Fibroblast of the aortic adventitia (primary cell): Measurements from ENCODE around the gene VPREB3. TPM values are rescaled to one million over a fixed set of nuclear protein-coding genes. Genes with fewer than 3 reads are reported as not detected.
A peak's percentile ranks its signal among the peaks of the same experiment; 100 is the strongest.

ENCODE experiments used
- DNase-seq: peaks from one replicate; pipeline ENCODE4 v3.0.0-alpha.2; 2010; ENCODE audit warnings: low read depth
- H3K4me3 ChIP-seq: 2 replicates; pipeline ENCODE4 v1.5.1; 2011; ENCODE audit warnings: low read depth, mild to moderate bottlenecking, control low read depth, low read length, moderate library complexity
- total RNA-seq: library from RNA; depleted of rRNA; stranded (reverse); fragments of >200 nt; gene quantifications from 2 replicates; pipeline ENCODE4 v1.2.3, GENCODE V29; 2012; ENCODE audit warnings: low replicate concordance
- TF ChIP-seq, protein P1 (sequence below): IDR thresholded peaks from 2 replicates; pipeline ENCODE4 v1.5.1; 2011; ENCODE audit warnings: mild to moderate bottlenecking, low read length, control low read depth, inconsistent platforms; ENCODE audit not compliant: insufficient read depth

Gene VPREB3
- total RNA-seq, 1 donor = not detected

DNA sequence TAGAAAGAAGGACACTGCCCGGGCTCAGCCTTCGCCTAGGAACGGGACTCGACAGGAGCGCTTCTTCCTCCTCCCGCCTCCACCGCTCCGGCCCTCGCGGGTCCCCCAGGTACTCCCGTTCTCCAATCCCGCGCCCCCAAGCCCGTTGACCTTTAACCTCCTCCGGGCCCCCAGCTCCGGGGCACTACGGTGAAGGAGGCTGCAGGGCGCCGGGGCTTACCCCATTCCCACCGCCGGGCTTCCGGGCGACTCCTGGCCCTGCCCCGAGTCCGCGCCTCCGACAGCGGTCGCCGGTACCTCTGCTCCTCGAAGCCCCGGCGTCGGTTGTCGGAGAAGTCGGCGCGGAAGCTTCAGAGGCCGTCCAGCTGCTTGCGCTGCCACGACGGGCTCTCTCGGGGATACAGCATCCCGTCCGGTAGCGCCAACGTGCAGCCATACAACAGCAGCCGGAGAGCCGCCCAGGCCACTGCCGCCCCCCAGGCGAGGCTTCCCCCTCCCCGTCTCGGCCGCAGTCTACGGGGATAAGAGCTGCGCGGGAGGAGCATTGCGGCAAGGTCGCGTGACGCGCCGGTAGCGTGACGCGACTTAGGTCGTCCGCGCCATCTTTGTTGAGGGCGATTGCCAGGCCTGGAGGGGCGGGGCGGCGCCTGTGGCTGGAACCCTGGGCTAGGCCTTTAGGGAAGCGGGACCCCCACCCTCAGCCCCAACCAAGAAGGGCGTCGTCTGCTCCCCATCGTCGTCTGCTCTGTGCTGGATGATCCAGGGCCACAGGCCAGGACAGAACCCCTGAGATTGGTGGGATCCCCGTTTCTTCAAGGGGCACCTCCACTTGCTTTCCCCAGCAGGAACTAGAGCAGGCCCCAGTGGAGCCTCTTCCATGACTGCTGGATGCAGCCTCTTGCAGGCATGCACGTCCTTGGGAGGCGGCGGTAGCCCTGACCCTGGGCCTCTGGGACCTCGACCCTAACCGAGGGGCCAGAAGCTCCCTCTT is 37.1 kb downstream of the VPREB3 start:
- TF ChIP-seq, protein P1, sequence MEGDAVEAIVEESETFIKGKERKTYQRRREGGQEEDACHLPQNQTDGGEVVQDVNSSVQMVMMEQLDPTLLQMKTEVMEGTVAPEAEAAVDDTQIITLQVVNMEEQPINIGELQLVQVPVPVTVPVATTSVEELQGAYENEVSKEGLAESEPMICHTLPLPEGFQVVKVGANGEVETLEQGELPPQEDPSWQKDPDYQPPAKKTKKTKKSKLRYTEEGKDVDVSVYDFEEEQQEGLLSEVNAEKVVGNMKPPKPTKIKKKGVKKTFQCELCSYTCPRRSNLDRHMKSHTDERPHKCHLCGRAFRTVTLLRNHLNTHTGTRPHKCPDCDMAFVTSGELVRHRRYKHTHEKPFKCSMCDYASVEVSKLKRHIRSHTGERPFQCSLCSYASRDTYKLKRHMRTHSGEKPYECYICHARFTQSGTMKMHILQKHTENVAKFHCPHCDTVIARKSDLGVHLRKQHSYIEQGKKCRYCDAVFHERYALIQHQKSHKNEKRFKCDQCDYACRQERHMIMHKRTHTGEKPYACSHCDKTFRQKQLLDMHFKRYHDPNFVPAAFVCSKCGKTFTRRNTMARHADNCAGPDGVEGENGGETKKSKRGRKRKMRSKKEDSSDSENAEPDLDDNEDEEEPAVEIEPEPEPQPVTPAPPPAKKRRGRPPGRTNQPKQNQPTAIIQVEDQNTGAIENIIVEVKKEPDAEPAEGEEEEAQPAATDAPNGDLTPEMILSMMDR = no peak
- DNase-seq = peak; percentile 85
- H3K4me3 ChIP-seq = peak overlapping the region; percentile 87

DNA sequence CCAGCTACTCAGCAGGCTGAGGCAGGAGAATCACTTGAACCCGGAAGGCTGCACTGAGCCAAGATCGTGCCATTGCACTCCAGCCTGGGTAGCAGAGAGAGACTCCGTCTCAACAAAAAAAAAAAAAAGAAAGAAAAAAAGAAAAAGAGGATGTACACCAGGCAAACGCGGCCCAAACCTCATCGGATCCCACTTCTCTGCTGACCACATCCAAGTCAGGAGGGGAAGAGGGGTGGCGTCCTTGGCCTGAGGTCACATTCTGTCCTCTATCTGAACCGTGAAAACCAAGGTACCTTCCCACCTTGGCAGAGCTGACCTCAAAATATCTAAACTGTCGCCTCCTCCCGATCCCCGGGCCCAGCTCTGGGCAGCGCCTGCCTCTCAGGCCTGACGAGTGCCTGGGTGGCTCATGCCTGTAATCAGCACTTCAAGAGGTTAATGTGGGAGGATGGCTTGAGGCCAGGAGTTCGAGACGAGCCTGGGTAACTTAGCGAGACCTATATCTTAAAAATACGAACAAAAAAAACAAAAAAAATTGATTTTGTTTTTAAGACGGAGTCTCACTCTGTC is 38.3 kb downstream of the VPREB3 start:
- peak; percentile 2 for DNase-seq
- H3K4me3 ChIP-seq = peak overlapping the region; percentile 87
- TF ChIP-seq, protein P1 = no peak

DNA sequence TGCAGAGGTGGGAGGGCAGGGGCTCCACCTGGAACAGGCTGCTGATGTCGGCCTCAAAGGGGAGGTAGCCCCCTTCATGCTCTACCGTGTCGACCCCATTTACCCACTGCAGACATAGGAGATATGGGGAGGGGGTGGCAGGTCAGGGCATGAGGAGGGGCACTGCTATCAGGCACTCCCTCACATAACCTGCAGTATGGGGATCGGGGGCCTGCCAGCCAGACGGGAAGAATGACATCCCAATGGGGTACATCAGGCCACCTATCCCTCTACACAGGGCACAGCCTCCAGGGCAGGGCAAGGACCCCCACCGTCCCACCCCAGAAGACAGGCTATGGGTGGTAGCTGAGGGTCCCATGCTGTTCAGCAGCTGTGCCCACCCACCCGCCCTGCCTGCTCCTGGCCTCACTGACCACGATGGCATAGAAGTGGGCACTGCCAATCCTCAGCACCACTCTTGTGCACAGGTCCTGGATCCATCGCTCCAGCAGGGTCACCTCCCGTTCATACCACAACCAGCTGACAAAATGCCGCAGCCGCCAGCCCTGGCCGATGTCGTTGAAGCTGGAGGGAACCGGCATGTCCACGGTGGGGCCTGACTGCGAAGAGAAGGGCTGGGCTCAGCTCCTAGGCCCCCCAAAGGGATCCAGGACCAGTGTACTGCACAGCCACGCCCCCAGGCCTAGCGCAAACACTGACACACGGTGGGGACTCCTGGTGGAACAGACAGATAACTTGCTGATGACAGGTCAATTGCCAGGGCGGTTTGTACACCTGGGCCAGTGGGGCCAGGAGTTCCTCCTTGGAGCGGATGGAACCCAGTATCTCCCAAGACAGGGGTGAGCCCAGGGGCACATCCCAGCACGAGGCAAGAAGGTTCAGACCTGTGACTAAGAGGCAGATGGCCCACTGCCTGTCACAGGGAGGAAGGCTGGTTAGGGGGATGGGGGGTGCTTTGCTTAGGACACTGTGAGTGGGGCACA is 39.3 kb downstream of the VPREB3 start:
- TF ChIP-seq, protein P1 = no peak
- DNase-seq = no peak
- H3K4me3 ChIP-seq = no peak overlapping the region

DNA sequence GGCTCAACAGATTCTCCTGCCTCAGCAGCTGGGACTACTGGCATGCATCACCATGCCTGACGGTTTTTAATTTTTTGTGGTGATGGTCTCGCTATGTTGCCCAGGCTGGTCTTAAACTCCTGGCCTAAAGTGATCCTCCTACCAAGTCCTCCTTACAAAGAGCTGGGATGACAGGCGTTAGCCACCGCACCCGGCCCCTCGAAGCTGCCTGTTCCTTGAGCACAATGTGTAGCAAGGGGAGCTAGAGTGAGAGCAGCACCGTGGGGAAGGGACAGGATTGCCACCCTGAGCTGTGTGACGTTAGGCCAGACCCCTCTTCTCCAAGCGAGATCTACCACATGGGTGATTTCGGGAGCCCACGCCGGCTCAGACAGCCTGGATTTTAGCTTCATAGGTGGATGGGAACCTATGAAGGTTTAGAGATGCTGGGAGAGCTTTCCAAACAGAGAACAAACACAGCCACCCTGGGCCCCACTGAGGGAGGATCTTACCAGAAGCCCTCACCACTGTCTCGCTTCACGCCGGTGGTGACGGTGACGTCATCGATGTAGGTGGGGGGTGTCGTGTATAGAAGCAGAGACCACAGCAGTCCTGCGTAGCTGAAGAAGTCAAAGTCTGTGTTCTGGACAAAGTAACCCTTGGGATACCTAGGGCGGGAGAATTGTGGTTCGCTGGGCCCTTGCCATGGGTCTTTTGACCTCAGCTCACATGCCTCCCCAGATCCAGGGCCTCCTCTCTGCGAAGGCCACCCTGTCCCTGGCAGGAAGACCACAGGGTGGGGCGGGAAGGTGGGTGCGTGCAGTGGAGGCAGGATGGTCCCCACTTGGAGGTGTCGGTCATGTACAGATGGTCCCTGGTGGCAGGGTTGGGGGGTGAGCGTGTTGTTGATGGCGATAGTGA is 40.3 kb downstream of the VPREB3 start:
- DNase-seq = no peak
- H3K4me3 ChIP-seq = no peak overlapping the region
- TF ChIP-seq, protein P1 = no peak

DNA sequence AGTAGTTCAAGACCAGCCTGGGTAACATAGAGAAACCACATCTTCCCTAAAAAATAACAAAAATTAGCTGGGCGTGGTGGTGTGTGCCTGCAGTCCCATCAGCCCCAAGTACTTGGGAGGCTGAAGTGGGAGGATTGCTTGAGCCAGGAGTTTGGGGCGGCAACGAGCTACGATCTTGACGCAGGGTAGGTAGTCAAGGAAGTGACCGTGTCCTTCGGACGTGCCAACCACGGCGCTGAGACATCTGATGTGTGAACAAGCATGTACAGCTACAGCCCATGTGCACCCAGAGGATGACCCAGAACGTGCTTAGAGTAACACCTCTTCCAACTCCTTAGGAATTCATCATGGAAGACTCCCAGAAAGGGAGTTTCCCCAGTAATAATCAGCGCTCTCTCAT is 42.0 kb downstream of the VPREB3 start:
- H3K4me3 ChIP-seq = no peak overlapping the region
- TF ChIP-seq, protein P1 = no peak
- DNase-seq = no peak
